ENCODE results near the gene ZMYM5. TPM values are rescaled to one million over a fixed set of nuclear protein-coding genes. Genes with fewer than 3 reads are reported as not detected.
A peak's percentile ranks its signal among the peaks of the same experiment; 100 is the strongest.
"Not testable (repeated sequence)": the region's sequence is repeated elsewhere in the genome, so short reads cannot be mapped to it uniquely, and the experiment has no call there.

The ZMYM5 gene
- total and polyA plus RNA-seq, 3 experiments from 2014 or later = 11.9 to 26.8 (median 12.2) TPM

DNA sequence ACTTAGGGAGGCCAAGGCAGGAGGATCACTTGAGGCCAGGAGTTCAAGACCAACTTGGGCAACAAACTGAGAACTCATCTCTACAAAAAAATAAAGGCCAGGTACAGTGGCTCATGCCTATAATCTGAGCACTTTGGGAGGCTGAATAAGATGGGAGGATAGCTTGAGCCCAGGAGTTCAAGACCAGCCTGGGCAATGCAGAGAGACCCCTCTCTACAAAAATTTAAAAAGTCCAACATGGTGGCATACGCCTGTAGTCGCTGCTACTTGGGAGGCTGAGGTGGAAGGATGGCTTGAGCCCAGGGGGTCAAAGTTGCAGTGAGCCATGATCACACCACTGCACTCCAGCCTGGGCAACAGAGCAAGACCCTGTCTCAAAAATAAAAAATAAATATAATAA lies 5.8 kb downstream of the ZMYM5 start:
- H3K36me3 Mint-ChIP-seq = peaks cover 0 to 53% (median 11%) of the 10 kb centered on the region in 3 donors
- not testable (repeated sequence) for H3K27me3 ChIP-seq (ENCODE audit: insufficient read depth, low read length, poor library complexity, severe bottlenecking); H3K4me3 ChIP-seq (ENCODE audit: low read length); H3K27ac ChIP-seq (ENCODE audit: low read depth, low read length); H3K36me3 ChIP-seq (ENCODE audit: insufficient read depth, low read length); H3K27me3 Mint-ChIP-seq; DNase-seq; H3K9me3 Mint-ChIP-seq; H3K9me3 ChIP-seq (ENCODE audit: low read length)
- POLR2A ChIA-PET = interaction anchor here (0.6 to 0.7 kb wide), 2 partner anchors 12 to 15 kb away, joined by 4 to 8 read pairs; no protein-coding TSS in a partner anchor
- CTCF ChIA-PET = interaction anchor here (1.0 kb wide), 1 partner anchor 73 kb away, joined by 4 read pairs; no protein-coding TSS in a partner anchor
- H3K4me1 ChIP-seq (ENCODE audit: insufficient read depth, low read length) = peaks cover 17% of the 10 kb centered on the region
- peaks cover 37 to 62% (median 55%) of the 10 kb centered on the region in 3 donors for H3K4me1 Mint-ChIP-seq
- peak overlapping the region in 4 of 8 donors; percentile 10 to 54 (median 48) for H3K27ac Mint-ChIP-seq
- peak overlapping the region in 2 of 7 donors; percentile 40 to 44 for H3K4me3 Mint-ChIP-seq

DNA sequence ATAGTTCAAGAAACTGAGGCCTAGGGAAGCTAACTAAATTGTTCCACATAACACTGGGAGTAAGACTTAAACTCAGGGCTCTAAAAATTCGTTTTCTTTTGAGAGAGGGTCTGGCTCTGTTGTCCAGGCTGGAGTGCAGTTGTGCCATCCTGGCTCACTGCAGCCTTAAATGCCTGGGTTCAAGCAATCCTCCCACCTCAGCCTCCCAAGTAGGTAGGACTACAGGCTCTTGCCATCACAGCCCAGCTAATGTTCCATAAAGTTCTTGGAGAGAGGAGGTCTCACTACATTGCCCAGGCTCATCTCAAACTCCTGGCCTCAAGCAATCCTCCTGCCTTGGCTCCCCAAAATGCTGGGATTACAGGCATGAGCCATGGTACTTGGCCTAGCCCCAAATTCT lies 10.7 kb downstream of the ZMYM5 start:
- peak overlapping the region in 3 of 8 donors; percentile 48 to 66 (median 54) for H3K27ac Mint-ChIP-seq
- ChIA-PET POLR2A (interaction anchor here (0.8 kb wide), 1 partner anchor 10 kb away, joined by 3 read pairs; no protein-coding TSS in a partner anchor), CTCF (interaction anchor here (1.4 kb wide), 1 partner anchor 12 kb away, joined by 3 read pairs; no protein-coding TSS in a partner anchor)
- peaks cover 4 to 54% (median 10%) of the 10 kb centered on the region in 3 donors for H3K36me3 Mint-ChIP-seq
- H3K27me3 ChIP-seq (ENCODE audit: insufficient read depth, low read length, poor library complexity, severe bottlenecking) = no peaks in the 10 kb centered on the region
- no peak for DNase-seq
- H3K4me3 ChIP-seq (ENCODE audit: low read length) = no peak overlapping the region
- peaks cover 9% of the 10 kb centered on the region for H3K36me3 ChIP-seq (ENCODE audit: insufficient read depth, low read length)
- H3K4me1 Mint-ChIP-seq = peaks cover 19 to 48% (median 38%) of the 10 kb centered on the region in 3 donors
- H3K27me3 Mint-ChIP-seq = peaks cover 0 to 2% of the 10 kb centered on the region in 2 donors
- H3K4me1 ChIP-seq (ENCODE audit: insufficient read depth, low read length) = peaks cover 7% of the 10 kb centered on the region
- no peak overlapping the region for H3K4me3 Mint-ChIP-seq
- H3K9me3 Mint-ChIP-seq = no peaks in the 10 kb centered on the region
- H3K9me3 ChIP-seq (ENCODE audit: low read length) = no peaks in the 10 kb centered on the region
- no peak overlapping the region for H3K27ac ChIP-seq (ENCODE audit: low read depth, low read length)

DNA sequence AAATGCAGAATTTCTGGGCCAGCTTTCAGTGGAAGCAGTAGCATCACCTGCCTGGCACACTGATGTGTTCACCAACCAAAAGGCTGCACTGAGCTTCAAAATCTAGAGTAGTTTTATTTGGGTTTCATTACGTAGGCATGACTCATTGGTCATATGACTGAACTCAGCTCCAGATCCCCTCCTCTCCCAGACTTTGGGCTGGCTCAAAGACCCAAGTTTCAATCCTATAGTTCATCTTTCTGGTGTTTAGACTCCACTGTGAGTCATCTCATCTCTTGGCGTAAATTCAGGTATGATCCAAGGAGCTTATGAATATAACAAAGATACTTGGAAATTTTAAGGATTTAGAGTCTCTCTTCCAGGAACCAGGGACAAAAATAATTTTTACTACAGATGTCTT lies 17.7 kb downstream of the ZMYM5 start:
- Histone ChIP-seq H3K27me3 (ENCODE audit: insufficient read depth, low read length, poor library complexity, severe bottlenecking) (no peaks in the 10 kb centered on the region), H3K4me1 (ENCODE audit: insufficient read depth, low read length) (no peaks in the 10 kb centered on the region), H3K27ac (ENCODE audit: low read depth, low read length) (no peak overlapping the region), H3K36me3 (ENCODE audit: insufficient read depth, low read length) (no peaks in the 10 kb centered on the region), H3K4me3 (ENCODE audit: low read length) (no peak overlapping the region), H3K9me3 (ENCODE audit: low read length) (no peaks in the 10 kb centered on the region)
- no peak for DNase-seq
- H3K9me3 Mint-ChIP-seq = no peaks in the 10 kb centered on the region
- H3K4me3 Mint-ChIP-seq = peak overlapping the region in 1 of 7 donors; percentile 23
- ChIA-PET POLR2A (interaction anchor here (0.6 kb wide), 1 partner anchor 12 kb away, joined by 4 read pairs; no protein-coding TSS in a partner anchor), CTCF (interaction anchor here (1.3 kb wide), 1 partner anchor 87 kb away, joined by 4 read pairs; no protein-coding TSS in a partner anchor)
- H3K4me1 Mint-ChIP-seq = peaks cover 15 to 39% (median 37%) of the 10 kb centered on the region in 3 donors
- H3K36me3 Mint-ChIP-seq = peaks cover 0 to 49% (median 0%) of the 10 kb centered on the region in 3 donors
- H3K27ac Mint-ChIP-seq = peak overlapping the region in 4 of 8 donors; percentile 13 to 61 (median 30)
- H3K27me3 Mint-ChIP-seq = no peaks in the 10 kb centered on the region

DNA sequence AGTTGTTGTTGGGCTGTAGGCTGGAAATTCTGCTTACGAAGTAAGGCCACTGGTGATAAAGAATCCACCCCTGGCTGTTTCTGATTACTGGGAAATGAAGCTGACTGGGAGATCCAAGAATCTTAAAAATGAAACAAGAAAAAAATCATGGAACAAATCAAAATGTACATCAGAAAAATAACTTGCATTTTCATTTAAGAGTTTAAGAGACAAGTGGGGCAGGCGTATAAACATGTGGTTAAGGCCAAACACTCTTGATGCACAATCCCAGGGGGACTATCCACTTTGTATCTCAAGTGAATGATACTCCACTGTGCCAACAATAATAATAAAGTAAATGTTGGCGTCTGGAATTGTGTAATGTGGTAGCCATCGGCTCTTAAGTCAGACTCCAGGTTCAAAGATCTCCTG lies 24.6 kb downstream of the ZMYM5 start:
- Histone ChIP-seq H3K4me1 (ENCODE audit: insufficient read depth, low read length) (no peaks in the 10 kb centered on the region), H3K27ac (ENCODE audit: low read depth, low read length) (no peak overlapping the region), H3K27me3 (ENCODE audit: insufficient read depth, low read length, poor library complexity, severe bottlenecking) (no peaks in the 10 kb centered on the region), H3K4me3 (ENCODE audit: low read length) (no peak overlapping the region), H3K36me3 (ENCODE audit: insufficient read depth, low read length) (peaks cover 31% of the 10 kb centered on the region), H3K9me3 (ENCODE audit: low read length) (no peaks in the 10 kb centered on the region)
- Mint-ChIP-seq H3K36me3 (peaks cover 17 to 63% (median 21%) of the 10 kb centered on the region in 3 donors), H3K9me3 (no peaks in the 10 kb centered on the region), H3K4me3 (no peak overlapping the region), H3K27me3 (no peaks in the 10 kb centered on the region), H3K27ac (peak overlapping the region in 1 of 8 donors; percentile 21), H3K4me1 (peaks cover 1 to 13% (median 12%) of the 10 kb centered on the region in 3 donors)
- DNase-seq = no peak
- POLR2A ChIA-PET = interaction anchor here (0.7 kb wide), 1 partner anchor 37 kb away, joined by 3 read pairs; no protein-coding TSS in a partner anchor
- CTCF ChIA-PET = no interaction called here

DNA sequence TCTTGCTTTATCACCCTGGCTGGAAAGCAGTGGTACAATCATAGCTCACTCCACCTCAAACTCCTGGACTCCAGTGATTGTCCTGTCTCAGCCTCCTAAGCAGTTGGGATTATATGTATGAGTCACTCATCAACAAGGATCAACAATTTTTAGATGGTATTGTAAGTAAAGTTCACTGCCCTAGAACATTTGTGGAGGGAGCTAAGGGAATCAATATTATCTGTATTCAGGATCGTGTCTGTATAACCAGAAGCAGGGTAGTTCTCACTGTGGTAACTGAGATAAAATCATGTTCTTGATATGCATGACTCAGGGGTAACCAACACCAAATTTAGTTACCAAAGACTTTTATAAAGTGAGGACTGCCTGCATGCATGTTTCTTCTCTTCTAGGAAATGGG lies 27.0 kb downstream of the ZMYM5 start:
- Histone ChIP-seq H3K36me3 (ENCODE audit: insufficient read depth, low read length) (peaks cover 34% of the 10 kb centered on the region), H3K4me1 (ENCODE audit: insufficient read depth, low read length) (no peaks in the 10 kb centered on the region), H3K27me3 (ENCODE audit: insufficient read depth, low read length, poor library complexity, severe bottlenecking) (no peaks in the 10 kb centered on the region), H3K27ac (ENCODE audit: low read depth, low read length) (no peak overlapping the region), H3K4me3 (ENCODE audit: low read length) (no peak overlapping the region), H3K9me3 (ENCODE audit: low read length) (no peaks in the 10 kb centered on the region)
- Mint-ChIP-seq H3K27ac (peak overlapping the region in 1 of 8 donors; percentile 30), H3K36me3 (peaks cover 17 to 70% (median 26%) of the 10 kb centered on the region in 3 donors), H3K27me3 (no peaks in the 10 kb centered on the region), H3K9me3 (no peaks in the 10 kb centered on the region), H3K4me1 (peaks cover 1 to 11% (median 9%) of the 10 kb centered on the region in 3 donors), H3K4me3 (no peak overlapping the region)
- no peak for DNase-seq
- CTCF ChIA-PET = no interaction called here
- POLR2A ChIA-PET = no interaction called here

DNA sequence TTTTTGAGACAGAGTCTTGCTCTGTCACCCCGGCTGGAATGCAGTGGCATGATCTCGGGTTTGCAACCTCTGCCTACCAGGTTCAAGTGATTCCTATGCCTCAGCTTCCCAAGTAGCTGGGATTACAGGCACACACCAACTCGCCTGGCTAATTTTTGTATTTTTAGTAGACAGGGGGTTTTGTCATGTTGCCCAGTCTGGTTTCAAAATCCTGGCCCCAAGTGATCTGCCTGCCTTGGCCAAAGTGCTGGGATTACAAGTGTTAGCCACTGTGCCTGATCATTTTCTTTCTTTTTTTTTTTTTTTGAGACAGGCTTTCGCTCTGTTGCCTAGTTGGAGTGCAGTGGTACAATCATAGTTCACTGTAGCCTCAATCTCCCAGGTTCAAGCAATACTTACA lies 28.7 kb downstream of the ZMYM5 start:
- Mint-ChIP-seq H3K36me3 (peaks cover 20 to 77% (median 29%) of the 10 kb centered on the region in 3 donors), H3K4me3 (no peak overlapping the region), H3K4me1 (peaks cover 0 to 11% (median 5%) of the 10 kb centered on the region in 3 donors), H3K27ac (peak overlapping the region in 3 of 8 donors; percentile 6 to 72 (median 51)), H3K9me3 (no peaks in the 10 kb centered on the region), H3K27me3 (no peaks in the 10 kb centered on the region)
- Histone ChIP-seq H3K27ac (ENCODE audit: low read depth, low read length) (no peak overlapping the region), H3K4me3 (ENCODE audit: low read length) (no peak overlapping the region), H3K9me3 (ENCODE audit: low read length) (no peaks in the 10 kb centered on the region), H3K27me3 (ENCODE audit: insufficient read depth, low read length, poor library complexity, severe bottlenecking) (no peaks in the 10 kb centered on the region), H3K4me1 (ENCODE audit: insufficient read depth, low read length) (no peaks in the 10 kb centered on the region), H3K36me3 (ENCODE audit: insufficient read depth, low read length) (peaks cover 37% of the 10 kb centered on the region)
- POLR2A ChIA-PET = no interaction called here
- CTCF ChIA-PET = no interaction called here
- DNase-seq = no peak

DNA sequence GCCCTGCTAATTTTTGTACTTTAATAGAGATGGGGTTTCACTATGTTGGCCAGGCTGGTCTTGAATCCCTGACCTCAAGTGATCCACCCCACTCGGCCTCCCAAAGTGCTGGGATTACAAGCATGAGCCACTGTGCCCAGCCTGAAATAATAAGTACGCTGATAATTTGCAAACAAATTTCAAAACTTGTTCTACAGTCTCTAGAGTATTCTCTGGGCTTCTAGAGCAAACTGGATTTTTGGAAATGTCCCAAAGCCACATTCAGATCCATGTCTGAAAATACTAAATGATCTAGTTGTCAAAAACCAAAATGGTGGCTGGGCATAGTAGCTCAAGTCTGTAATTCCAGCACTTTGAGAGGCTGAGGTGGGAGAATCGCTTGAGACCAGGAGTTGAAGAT lies 40.8 kb downstream of the ZMYM5 start:
- H3K4me1 Mint-ChIP-seq = peaks cover 1 to 9% (median 3%) of the 10 kb centered on the region in 3 donors
- H3K27ac Mint-ChIP-seq = no peak overlapping the region
- H3K36me3 Mint-ChIP-seq = peaks cover 19 to 66% (median 22%) of the 10 kb centered on the region in 3 donors
- H3K4me3 ChIP-seq (ENCODE audit: low read length) = no peak overlapping the region
- no peak for DNase-seq
- no peaks in the 10 kb centered on the region for H3K27me3 Mint-ChIP-seq
- H3K36me3 ChIP-seq (ENCODE audit: insufficient read depth, low read length) = peaks cover 18% of the 10 kb centered on the region
- H3K27me3 ChIP-seq (ENCODE audit: insufficient read depth, low read length, poor library complexity, severe bottlenecking) = no peaks in the 10 kb centered on the region
- ChIA-PET POLR2A (no interaction called here), CTCF (interaction anchor here (1.3 kb wide), 1 partner anchor 41 kb away, joined by 5 read pairs; no protein-coding TSS in a partner anchor)
- H3K27ac ChIP-seq (ENCODE audit: low read depth, low read length) = no peak overlapping the region
- H3K9me3 Mint-ChIP-seq = no peaks in the 10 kb centered on the region
- H3K4me3 Mint-ChIP-seq = no peak overlapping the region
- no peaks in the 10 kb centered on the region for H3K4me1 ChIP-seq (ENCODE audit: insufficient read depth, low read length)
- no peaks in the 10 kb centered on the region for H3K9me3 ChIP-seq (ENCODE audit: low read length)

DNA sequence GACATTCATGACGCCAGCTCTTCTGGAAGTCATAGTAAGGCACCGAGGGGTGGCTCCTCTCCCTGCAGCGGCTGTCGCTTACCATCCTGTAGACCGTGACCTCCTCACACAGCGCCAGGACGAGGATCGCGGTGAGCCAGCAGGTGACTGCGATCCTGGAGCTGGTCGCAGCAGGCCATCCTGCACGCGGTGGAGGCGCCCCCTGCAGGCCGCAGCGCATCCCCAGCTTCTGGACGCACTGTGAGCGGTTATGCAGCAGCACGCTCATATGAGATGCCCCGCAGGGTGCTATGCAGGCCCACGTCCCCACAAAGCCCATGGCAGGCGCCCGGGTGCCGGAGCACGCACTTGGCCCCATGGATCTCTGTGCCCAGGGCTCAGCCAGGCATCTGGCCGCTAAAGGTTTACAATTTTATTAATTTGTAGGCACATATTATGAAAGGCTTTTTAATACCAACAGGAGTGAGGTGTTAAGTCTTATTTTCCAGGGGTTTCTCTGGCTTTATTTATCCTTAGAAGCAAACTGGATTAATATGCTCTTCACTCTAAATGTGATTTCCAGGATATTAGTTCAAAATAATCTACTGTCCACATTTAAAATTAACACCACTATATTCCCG lies 45.1 kb downstream of the ZMYM5 start:
- DNase-seq = peak in 1 of 5 donors; percentile 3
- Mint-ChIP-seq H3K27ac (peak overlapping the region in 1 of 8 donors; percentile 17), H3K36me3 (peaks cover 8 to 41% (median 14%) of the 10 kb centered on the region in 3 donors), H3K9me3 (no peaks in the 10 kb centered on the region), H3K4me3 (no peak overlapping the region), H3K4me1 (peaks cover 1 to 5% (median 3%) of the 10 kb centered on the region in 3 donors), H3K27me3 (no peaks in the 10 kb centered on the region)
- no peaks in the 10 kb centered on the region for H3K9me3 ChIP-seq (ENCODE audit: low read length)
- H3K4me1 ChIP-seq (ENCODE audit: insufficient read depth, low read length) = no peaks in the 10 kb centered on the region
- H3K27ac ChIP-seq (ENCODE audit: low read depth, low read length) = no peak overlapping the region
- CTCF ChIA-PET = interaction anchor here (0.7 to 1.4 kb wide), 2 partner anchors 11 to 184 kb away, joined by 3 read pairs; partner anchors contain the start of gene MPHOSPH8
- no peak overlapping the region for H3K4me3 ChIP-seq (ENCODE audit: low read length)
- POLR2A ChIA-PET = no interaction called here
- no peaks in the 10 kb centered on the region for H3K27me3 ChIP-seq (ENCODE audit: insufficient read depth, low read length, poor library complexity, severe bottlenecking)
- peaks cover 4% of the 10 kb centered on the region for H3K36me3 ChIP-seq (ENCODE audit: insufficient read depth, low read length)

Measured in CD8-positive, alpha-beta memory T cell (primary cell).